Activated CD4-positive, alpha-beta T cell treated with anti-CD3 and anti-CD28 coated beads, Interleukin-2, amount 50 U/mL, for 4 hours (primary cell): ENCODE results near the gene IGSF9B.

ENCODE experiments used
- DNase-seq, 2 experiments: peaks; one replicate each; pipeline ENCODE4 v3.0.0-alpha.2; 2020

IGSF9B gene

GRCh38 chr11:133936136-133936535 is 20.6 kb downstream of the IGSF9B start:
- no peak for DNase-seq

DNA sequence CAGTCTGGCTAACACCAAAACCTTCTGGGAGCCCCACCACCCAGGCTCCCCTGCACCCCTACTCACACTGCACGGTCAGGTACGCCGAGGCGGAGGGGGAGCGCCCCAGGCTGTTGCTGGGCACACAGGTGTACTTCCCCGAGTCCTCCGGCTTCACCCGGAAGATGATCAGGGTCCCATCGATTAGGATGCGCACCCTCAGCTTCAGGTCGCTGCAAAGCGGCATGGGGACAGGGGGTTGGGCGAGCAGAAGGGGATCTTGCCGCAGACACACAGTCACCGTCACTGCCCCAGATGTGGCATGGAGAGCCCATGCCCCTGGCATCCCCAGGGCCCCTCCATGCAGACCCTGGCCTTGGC is 21.2 kb downstream of the IGSF9B start:
- DNase-seq: no peak

DNA sequence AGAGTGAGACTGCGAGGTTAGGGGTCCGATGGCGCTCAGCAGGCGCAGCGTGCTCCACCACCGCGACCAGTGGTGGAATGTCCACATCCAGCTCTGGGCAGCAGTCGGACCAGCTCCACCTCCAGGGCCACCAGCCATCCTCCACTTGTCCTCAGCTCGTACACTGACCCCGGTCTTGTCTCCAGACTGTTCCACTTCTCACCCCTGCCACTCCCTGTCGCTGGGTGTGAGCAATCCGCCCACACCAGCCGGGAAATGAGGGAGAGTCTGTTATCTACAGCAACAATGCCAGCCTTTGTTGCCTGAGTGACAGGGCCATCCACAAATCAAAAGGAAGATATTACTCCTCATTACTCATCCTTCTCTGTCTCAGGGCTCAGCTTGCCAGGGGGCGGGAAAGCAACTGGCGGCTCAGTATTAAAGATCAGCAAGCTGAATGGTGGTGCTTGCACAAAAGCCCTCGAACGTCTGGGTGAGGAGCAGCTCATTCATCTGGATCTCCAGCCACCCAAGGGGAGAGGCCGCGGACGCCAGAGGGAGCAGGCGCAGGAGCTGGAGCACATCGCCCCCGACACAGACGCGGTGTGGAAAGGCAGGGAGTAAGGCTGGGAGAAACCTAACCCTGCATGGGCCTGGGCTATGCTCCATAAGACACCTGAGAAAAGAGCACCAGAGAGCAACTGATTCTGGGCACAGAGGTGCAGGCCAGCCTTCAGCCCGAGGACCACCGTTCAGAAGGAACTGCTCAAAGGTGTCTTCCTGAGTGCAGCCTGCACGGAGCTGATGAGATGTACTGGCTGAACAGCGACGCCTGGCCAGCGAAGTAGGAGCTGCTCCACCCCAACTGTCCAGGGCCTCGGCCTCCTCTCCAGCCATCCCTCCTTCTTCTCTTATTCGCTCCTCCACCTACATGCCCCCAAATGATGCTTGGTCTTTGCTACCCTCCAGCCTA is 21.9 kb downstream of the IGSF9B start:
- no peak for DNase-seq

DNA sequence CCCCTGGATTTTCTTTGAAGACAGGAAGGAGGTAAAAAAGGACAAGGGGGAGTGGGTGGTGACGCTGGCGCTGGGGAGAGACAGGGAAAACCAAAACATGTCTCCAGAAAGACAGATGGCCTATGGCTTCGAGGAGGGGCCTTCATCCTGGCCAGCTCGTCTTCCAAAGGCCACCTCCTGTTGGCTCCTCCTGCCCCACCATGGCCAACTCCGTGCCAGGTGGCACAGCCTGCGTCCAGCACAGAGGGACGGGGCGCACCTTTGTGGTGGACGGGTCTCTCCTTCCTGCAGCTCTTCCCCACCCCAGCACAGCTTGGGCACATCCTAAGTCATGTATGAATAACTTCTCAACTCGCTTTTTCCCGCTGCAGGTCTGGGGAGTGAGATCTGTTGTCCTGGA is 22.7 kb downstream of the IGSF9B start:
- DNase-seq: no peak

GRCh38 chr11:133931449-133932060 is 25.2 kb downstream of the IGSF9B start:
- no peak for DNase-seq

DNA sequence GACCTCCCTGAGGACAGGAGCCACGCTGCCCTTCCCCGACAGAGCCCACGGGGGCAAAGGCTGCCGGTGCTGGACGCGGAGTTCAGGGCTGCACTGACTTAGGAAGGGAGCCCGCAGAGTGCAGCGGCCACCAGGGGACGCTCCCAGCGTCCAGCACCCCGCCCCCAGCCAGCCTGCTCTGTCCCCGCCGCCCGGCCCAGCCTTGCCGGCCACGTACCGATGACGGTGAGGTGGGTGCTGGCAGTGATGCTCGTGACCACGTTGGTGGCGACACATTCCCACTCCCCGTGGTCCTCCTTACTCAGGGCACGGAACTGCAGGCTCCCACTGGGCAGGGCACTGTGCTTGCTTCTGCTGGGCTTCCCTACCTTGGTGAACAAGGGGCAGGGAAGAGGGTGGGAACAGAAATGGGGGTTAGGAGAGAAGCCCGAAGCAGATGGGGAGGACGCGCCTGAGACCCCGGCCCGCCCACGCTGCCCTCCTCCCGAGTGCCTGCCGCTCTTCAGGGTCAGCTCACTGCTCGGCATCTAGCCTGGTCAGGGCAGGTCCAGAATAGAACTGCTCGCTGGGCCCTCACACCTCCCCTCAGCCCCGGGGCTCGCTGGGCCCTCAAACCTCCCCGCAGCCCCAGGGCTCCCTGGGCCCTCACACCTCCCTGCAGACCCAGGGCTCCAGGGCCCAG is 25.9 kb downstream of the IGSF9B start:
- no peak for DNase-seq

GRCh38 chr11:133930053-133930766 is 26.6 kb downstream of the IGSF9B start:
- DNase-seq: no peak

DNA sequence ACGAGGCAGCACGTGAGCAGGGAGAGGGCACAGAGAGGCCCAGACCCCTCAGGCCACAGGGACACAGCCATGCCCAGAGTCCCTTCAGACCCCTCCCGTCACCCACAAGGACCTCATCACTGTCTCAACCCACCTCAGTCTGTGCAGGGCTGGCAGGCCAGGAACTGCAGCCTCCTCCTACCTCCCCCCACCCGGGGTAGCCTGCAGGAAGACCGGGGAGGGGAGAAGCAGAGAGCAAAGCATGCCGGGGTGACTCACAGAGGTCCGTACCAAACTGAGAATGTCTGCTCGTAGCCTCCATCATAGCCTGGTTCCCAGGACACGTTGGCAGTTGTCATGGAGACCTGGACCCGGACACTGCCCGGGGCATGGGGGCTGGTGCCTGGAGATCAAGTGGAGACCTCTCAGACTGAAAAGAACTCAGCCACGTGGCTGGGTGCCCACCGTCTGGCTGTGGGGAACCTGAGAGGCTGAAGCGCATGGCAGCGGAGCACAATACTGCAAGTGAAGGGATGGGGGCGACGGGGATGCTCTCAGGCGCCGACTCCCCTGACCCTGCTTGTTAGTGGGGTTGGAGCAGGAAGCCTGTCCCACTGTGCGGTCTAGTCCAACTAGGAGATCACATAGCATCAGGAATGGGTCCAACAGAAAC is 27.2 kb downstream of the IGSF9B start:
- no peak for DNase-seq

GRCh38 chr11:133928628-133929059 is 28.1 kb downstream of the IGSF9B start:
- DNase-seq: peak; percentile 37 to 46

- peak; percentile 66 to 70 for DNase-seq
Measured at GRCh38 chr11:133927690-133928627, 28.8 kb downstream of the IGSF9B start.

DNA sequence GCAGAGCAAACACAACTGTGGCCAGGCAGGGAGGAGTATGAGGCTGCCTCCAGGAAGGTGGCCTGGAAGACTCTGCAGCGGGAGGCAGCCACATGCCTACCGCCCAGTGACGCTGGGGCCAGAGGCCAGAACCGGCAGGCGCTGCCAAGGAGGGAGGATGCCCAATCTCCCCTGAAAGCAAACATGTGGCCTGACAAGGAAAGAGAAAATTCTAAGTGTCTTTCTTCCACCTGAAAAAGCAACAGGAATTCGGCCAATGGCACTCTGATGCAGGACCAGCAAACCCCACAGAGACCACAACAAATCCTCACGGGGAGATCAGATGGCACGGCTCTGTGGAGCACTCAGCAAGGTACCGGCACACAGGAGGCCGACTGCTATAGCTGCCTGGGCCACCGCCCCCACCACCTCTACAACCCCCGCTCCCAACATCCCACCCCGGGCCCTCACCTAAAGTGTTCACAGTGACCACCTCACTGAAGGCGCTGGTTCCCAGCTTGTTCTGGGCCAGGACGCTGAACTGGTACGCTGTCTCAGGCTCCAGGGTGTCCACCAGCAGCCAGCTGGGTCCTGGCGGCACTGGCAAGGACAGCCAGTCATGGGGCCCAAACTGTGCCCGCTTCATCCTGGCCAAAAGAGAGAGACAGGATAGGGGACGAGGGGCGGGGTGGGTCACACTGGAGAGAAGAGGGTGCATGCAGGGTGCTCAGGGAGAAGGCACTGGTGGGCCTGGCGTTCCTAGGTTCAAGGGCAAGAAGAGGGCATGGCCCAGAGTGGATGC is 30.1 kb downstream of the IGSF9B start:
- DNase-seq: no peak

DNA sequence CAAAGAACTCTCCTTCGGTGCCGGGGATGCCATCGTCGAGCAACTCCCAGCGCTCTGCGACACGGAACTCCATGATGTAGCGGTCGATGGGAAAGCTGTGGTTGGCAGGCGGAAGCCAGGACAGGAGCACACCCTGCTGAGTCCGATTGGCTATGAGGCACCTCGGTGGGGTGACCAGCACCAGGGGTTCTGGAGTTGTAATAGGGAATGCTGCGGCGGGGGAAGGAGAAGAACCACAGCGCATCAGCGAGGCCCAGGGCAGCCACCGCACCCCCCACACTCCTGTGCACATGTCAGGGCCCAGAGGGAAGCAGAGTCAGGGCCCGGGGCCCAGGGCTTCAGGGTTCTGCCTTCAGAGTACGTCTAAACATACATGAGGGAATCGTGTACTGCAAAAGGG is 31.0 kb downstream of the IGSF9B start:
- no peak for DNase-seq

DNA sequence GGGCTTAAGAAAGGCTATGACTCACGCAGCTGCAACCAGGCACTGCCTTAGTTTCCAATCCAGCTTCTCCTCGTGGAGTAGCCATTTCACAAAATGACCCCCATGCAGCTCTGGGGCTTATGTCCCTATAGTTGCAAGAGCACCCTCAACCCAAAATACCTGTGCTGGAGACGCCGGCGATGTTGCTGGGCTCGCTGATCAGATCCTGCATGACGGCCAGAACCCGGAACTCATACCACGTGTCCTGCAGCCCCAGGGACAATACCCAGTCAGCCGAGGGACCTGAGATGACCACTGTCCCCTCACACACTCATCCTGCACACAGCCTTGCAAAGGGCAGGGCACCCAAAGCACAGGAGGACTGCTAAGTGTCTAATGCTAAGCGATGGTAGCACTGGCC is 32.1 kb downstream of the IGSF9B start:
- DNase-seq: no peak

DNA sequence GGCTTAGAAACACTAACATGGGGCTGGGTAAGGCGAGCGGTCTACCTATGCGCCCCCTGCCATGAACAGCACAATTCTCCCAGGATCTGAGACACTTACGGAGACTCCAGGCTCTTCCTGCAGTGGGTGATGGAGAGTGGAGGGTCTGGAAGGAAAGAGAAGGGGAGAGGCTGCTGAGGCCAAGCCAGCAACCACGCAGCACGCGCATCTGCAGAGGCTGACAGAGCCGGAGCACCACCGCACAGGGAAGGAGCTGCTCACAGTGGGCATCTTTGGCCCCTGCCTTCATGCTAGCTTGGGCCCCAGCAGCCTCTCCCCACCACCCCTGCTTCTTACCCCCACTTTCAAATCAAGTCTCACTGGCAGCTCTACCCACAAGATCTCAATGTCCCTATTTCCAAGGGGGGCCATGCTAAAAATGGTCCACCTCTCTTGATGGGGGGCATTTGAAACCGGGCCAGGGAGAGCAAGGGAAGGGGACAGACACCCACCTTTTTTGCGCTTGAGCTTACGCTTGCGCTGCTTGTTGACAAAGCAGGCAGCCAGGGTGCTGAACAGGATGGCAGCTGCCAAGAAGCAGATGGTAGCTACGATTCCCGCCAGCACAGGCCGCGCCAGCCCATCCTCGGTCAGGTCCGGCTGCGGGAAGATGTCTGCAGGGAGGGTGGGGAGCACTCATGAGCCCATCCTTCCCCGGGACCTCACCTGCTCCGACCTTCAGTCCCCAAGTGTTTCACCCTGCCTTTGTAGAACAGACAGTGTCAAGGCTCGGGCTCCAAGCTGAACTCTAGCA is 34.5 kb downstream of the IGSF9B start:
- DNase-seq: no peak

DNA sequence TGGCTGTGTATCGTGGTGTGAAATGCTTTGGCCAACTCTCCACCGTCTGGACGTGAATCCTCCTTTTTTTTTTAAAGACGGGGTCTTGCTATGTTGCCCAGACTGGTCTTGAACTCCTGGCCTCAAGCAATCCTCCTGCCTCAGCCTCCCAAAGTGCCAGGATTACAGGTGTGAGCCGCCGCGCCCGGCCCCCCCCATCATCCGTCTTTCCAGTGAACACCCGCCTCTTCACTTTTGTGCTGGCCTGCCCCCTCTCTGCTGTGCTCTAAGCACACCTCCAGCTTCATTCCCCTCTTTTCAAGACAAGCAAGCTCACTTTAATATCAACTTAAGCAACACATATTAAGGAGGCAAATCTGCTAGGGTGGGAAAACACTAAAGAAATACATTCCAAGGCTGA is 35.3 kb downstream of the IGSF9B start:
- DNase-seq: no peak

GRCh38 chr11:133921026-133921425 is 35.7 kb downstream of the IGSF9B start:
- no peak for DNase-seq

DNA sequence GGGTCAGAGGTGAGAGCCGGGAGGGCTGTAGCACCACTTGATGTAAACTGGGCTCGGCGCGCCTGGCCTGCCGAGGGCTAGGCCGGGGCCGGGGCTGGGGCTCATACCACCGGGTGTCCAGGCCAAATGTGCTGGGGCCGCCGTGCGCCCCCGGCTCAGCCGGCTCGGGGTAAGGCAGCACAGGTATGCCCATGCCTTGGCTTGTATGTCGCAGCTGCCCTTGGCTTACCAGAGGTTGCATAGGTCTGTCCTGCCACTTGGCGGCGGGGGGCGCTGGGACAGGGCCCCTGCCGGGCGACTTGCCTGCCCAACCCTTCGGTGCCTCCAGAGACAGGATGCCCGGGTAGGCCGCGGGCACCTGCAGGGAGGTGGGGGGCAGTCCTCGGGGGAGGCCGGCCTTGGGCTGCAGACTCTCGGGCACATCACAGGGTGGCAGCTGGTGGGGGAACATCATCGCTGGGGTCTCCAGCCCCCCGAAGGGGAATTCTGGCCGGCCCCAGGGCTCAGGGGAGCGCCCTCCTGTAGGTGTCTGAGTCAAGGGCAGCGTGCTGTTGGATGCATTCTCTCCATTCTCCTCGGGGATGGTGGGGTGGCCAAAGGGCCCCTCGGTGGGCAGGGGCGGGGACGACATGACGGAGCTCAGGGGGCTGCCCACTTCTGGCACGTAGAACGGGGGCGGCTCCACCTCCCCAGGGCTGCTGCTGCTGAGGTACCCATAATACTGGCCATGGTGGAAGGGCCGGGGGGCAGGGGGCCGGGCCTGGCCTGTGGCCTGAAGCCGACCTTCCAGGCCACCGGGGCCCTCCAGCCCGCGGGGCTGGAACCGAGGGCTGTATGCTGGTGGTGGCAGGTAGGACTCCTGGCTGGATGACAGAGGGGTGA is 36.4 kb downstream of the IGSF9B start:
- no peak for DNase-seq

DNA sequence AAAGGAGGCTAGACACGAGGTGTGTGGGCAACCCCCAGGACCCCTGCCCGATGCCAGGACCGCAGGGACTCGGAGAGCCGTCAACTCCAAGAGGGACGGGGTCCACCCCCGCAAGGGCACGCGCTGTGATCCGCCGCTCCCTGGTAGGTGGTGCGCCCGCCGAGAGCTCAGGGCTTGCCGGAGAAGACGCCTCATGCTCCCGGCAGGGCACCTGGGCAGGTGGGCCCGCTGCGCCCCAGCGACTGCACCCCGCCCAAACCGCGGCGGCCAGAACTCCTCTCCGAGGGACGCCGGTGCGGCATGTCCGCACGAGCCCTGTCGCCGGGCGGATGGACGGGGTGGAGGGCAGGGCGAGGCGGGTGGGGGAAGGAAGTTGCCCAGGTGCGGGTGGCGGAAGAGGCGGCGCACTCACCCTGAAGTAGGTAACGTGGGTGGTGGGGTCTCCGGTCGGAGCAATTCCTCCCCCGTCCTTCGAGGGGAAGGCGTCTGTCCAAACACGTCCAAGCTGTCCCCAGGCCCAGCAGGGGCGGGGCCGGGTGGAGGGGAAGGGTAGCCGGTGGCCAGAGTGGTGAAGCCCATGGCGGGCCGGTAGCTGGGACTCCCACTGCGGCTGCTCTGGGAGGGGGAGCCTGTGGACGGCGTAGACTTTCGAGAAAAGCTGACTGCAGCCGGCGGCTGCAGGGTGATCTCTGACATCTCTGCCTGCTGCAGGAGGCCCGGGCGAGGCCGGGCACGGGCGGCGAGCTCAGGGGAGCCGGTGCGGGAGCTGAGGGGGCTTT is 37.2 kb downstream of the IGSF9B start:
- no peak for DNase-seq
